H1 (cell line): Measurements from ENCODE around the gene CCNY. TPM values are rescaled to one million over a fixed set of nuclear protein-coding genes. Genes with fewer than 3 reads are reported as not detected.

Experiments used
- CTCF ChIA-PET: fragments of 300-600 bp; sonication (Branson Sonifier 250); formaldehyde crosslinking; loops from one replicate; lab custom pipeline; 2021; ENCODE audit not compliant: partially characterized antibody; lab: Charles Lee
- POLR2A ChIA-PET: fragments of 300-600 bp; sonication (Branson Sonifier 250); formaldehyde crosslinking; loops from one replicate; lab custom pipeline; 2021; ENCODE audit warnings: inconsistent platforms; ENCODE audit not compliant: partially characterized antibody; lab: Charles Lee
- DNase-seq, 2 experiments: peaks; one replicate each; pipeline versions ENCODE4 v3.0.0 to v3.0.0-alpha.2; 2010 to 2022; ENCODE audit warnings: low spot score in 2 of 2, low read depth in 1 of 2, mixed read lengths in 1 of 2
- FAIRE-seq: peaks from 2 replicates; lab custom pipeline; 2011; peaks lifted over from hg19 to GRCh38; lab: Jason Lieb, UNC
- H2AFZ ChIP-seq: 2 replicates; pipeline ENCODE4 v1.8.1; 2012; ENCODE audit warnings: low read length, inconsistent platforms
- H2AK5ac ChIP-seq: 2 replicates; pipeline ENCODE4 v1.6.1; 2013; ENCODE audit warnings: low read depth, low read length
- H2BK120ac ChIP-seq: replicated peaks from 2 replicates; pipeline ENCODE3; 2013; ENCODE audit warnings: low read depth, low read length, inconsistent platforms
- H2BK12ac ChIP-seq: 2 replicates; pipeline ENCODE4 v1.6.1; 2013; ENCODE audit warnings: low read depth, low read length
- H2BK15ac ChIP-seq: 2 replicates; pipeline ENCODE4 v1.6.1; 2013; ENCODE audit warnings: low read length
- H2BK20ac ChIP-seq: 2 replicates; pipeline ENCODE4 v1.6.1; 2013; ENCODE audit warnings: low read length
- H2BK5ac ChIP-seq: 2 replicates; pipeline ENCODE4 v1.6.1; 2013; ENCODE audit warnings: low read depth, low read length
- H3K14ac ChIP-seq: 2 replicates; pipeline ENCODE4 v1.6.1; 2013; ENCODE audit warnings: inconsistent platforms; ENCODE audit not compliant: insufficient read length
- H3K18ac ChIP-seq: 2 replicates; pipeline ENCODE4 v1.6.1; 2013; ENCODE audit warnings: low read length; ENCODE audit errors: extremely low read depth
- H3K23ac ChIP-seq: 2 replicates; pipeline ENCODE4 v1.6.1; 2013; ENCODE audit warnings: inconsistent platforms; ENCODE audit not compliant: insufficient read length
- H3K23me2 ChIP-seq: 2 replicates; pipeline ENCODE4 v1.6.1; 2013; ENCODE audit warnings: low read depth, low read length
- H3K27ac ChIP-seq: 2 replicates; pipeline ENCODE4 v1.6.1; 2011; ENCODE audit warnings: low read depth, low read length, inconsistent platforms
- H3K27me3 ChIP-seq, 4 experiments: replicated peaks in 1 of 4; 1 replicate in 1 of 4; 2 replicates in 3 of 4; pipeline versions ENCODE4 v1.6.1 to v1.8.1; 2011 to 2013; ENCODE audit warnings: low read length in 3 of 4, mild to moderate bottlenecking in 3 of 4, inconsistent platforms in 2 of 4, mixed read lengths in 2 of 4, moderate library complexity in 1 of 4; ENCODE audit not compliant: control insufficient read depth in 3 of 4, insufficient read depth in 3 of 4; ENCODE audit errors: extremely low read depth in 1 of 4
- H3K36me3 ChIP-seq, 4 experiments: 2 replicates each; pipeline versions ENCODE4 v1.6.1 to v1.8.1; 2011 to 2013; ENCODE audit warnings: mild to moderate bottlenecking in 4 of 4, low read length in 3 of 4, moderate library complexity in 2 of 4, control low read depth in 1 of 4, inconsistent platforms in 1 of 4; ENCODE audit not compliant: insufficient read depth in 4 of 4, control insufficient read depth in 2 of 4
- H3K4ac ChIP-seq: replicated peaks from 2 replicates; pipeline ENCODE3; 2013; ENCODE audit warnings: low read length, low read depth, mixed read lengths, inconsistent platforms; ENCODE audit not compliant: insufficient read length
- H3K4me1 ChIP-seq, 4 experiments: replicated peaks in 1 of 4; 1 replicate in 1 of 4; 2 replicates in 3 of 4; pipeline versions ENCODE4 v1.6.1 to v1.8.1; 2011 to 2013; ENCODE audit warnings: low read length in 3 of 4, inconsistent platforms in 2 of 4, mixed read lengths in 1 of 4; ENCODE audit not compliant: insufficient read depth in 4 of 4, control insufficient read depth in 3 of 4
- H3K4me2 ChIP-seq, 2 experiments: 2 replicates each; pipeline versions ENCODE4 v1.6.1 to v1.8.1; 2011 to 2013; ENCODE audit warnings: low read depth in 2 of 2, low read length in 2 of 2, control low read depth in 1 of 2, inconsistent platforms in 1 of 2, mild to moderate bottlenecking in 1 of 2; ENCODE audit not compliant: insufficient read depth in 1 of 2
- H3K4me3 ChIP-seq, 4 experiments: fragments of 200-600, 300-600 bp in 1 of 4; sonication (generic), shearing (Covaris generic), sonication (Bioruptor Twin) in 1 of 4; 2 replicates each; pipeline versions ENCODE4 v1.5.1 to v1.8.1; 2011 to 2016; ENCODE audit warnings: low read length in 4 of 4, low read depth in 3 of 4, control low read depth in 2 of 4, inconsistent platforms in 2 of 4, mild to moderate bottlenecking in 2 of 4, mixed read lengths in 1 of 4, moderate library complexity in 1 of 4; ENCODE audit not compliant: insufficient read depth in 2 of 4; ENCODE audit errors: extremely low read depth in 1 of 4
- H3K56ac ChIP-seq: replicated peaks from 2 replicates; pipeline ENCODE3; 2013; ENCODE audit warnings: low read depth, mild to moderate bottlenecking, mixed read lengths, low read length, inconsistent platforms; ENCODE audit not compliant: insufficient read length
- H3K79me1 ChIP-seq: 2 replicates; pipeline ENCODE4 v1.6.1; 2013; ENCODE audit warnings: low read depth, low read length, control low read depth
- H3K79me2 ChIP-seq, 2 experiments: 2 replicates each; pipeline versions ENCODE4 v1.6.1 to v1.8.1; 2012 to 2013; ENCODE audit warnings: low read length in 2 of 2, mild to moderate bottlenecking in 2 of 2, inconsistent platforms in 1 of 2; ENCODE audit not compliant: insufficient read depth in 2 of 2, control insufficient read depth in 1 of 2
- H3K9ac ChIP-seq, 4 experiments: replicated peaks in 1 of 4; 1 replicate in 1 of 4; 2 replicates in 3 of 4; pipeline versions ENCODE4 v1.6.1 to v1.8.1; 2011 to 2013; ENCODE audit warnings: low read depth in 3 of 4, low read length in 3 of 4, control low read depth in 2 of 4, mild to moderate bottlenecking in 2 of 4, moderate library complexity in 2 of 4, inconsistent platforms in 1 of 4; ENCODE audit errors: extremely low read depth in 1 of 4
- H3K9me3 ChIP-seq, 2 experiments: 2 replicates each; pipeline versions ENCODE4 v1.6.1 to v1.8.1; 2012 to 2013; ENCODE audit warnings: mild to moderate bottlenecking in 2 of 2, moderate library complexity in 2 of 2, control low read depth in 1 of 2, inconsistent platforms in 1 of 2, low read depth in 1 of 2, low read length in 1 of 2, mixed read lengths in 1 of 2; ENCODE audit not compliant: insufficient read depth in 2 of 2
- H4K20me1 ChIP-seq, 2 experiments: replicated peaks in 1 of 2; 2 replicates each; pipeline versions ENCODE3 to v1.8.1; 2011 to 2013; ENCODE audit warnings: inconsistent platforms in 2 of 2, low read length in 2 of 2, mild to moderate bottlenecking in 1 of 2; ENCODE audit not compliant: insufficient read depth in 2 of 2, control insufficient read depth in 1 of 2
- H4K5ac ChIP-seq: 2 replicates; pipeline ENCODE4 v1.6.1; 2013; ENCODE audit warnings: low read length, low read depth, mixed read lengths, inconsistent platforms; ENCODE audit not compliant: insufficient read length
- H4K8ac ChIP-seq: 2 replicates; pipeline ENCODE4 v1.8.0; 2013; ENCODE audit warnings: mild to moderate bottlenecking, moderate library complexity, low read length, inconsistent platforms; ENCODE audit not compliant: insufficient read depth; ENCODE audit errors: extremely low read depth
- H4K91ac ChIP-seq: replicated peaks from 2 replicates; pipeline ENCODE3; 2013; ENCODE audit warnings: low read length, mixed read lengths, inconsistent platforms; ENCODE audit not compliant: insufficient read length
- BACH1 ChIP-seq: IDR thresholded peaks from 2 replicates; pipeline ENCODE4 v1.6.1; 2012; ENCODE audit warnings: low read length, improper control_type of control experiment
- CBX8 ChIP-seq: fragments of 300-800, 300-1000 bp; sonication (generic); IDR thresholded peaks from 2 replicates; pipeline ENCODE4 v1.7.1; 2016; ENCODE audit warnings: low read depth, low read length, borderline replicate concordance
- CHD1 ChIP-seq: IDR thresholded peaks from 2 replicates; pipeline ENCODE4 v1.6.1; 2012; ENCODE audit warnings: low read depth, low read length, improper control_type of control experiment
- EZH2 ChIP-seq: fragments of 200-600 bp; sonication (generic); IDR thresholded peaks from 2 replicates; pipeline ENCODE4 v1.7.1; 2012; ENCODE audit warnings: low read depth, mild to moderate bottlenecking, moderate library complexity, low read length, inconsistent platforms; ENCODE audit not compliant: severe bottlenecking
- HDAC2 ChIP-seq, 2 experiments: fragments of 300-600 bp in 1 of 2; sonication (generic) in 1 of 2; IDR thresholded peaks; 2 replicates each; pipeline ENCODE4 v1.6.1; 2011 to 2012; ENCODE audit warnings: low read depth in 2 of 2, low read length in 2 of 2, mild to moderate bottlenecking in 2 of 2, moderate library complexity in 2 of 2, borderline replicate concordance in 1 of 2, inconsistent platforms in 1 of 2
- POLR2AphosphoS5 ChIP-seq: IDR thresholded peaks from 2 replicates; pipeline ENCODE4 v1.6.1; 2011; ENCODE audit warnings: low read depth, low read length
- RAD21 ChIP-seq, 2 experiments: IDR thresholded peaks in 1 of 2; conservative IDR thresholded peaks in 1 of 2; 2 replicates each; pipeline ENCODE4 v1.6.1; 2011; ENCODE audit warnings: low read depth in 2 of 2, low read length in 2 of 2, improper control_type of control experiment in 1 of 2, inconsistent platforms in 1 of 2, mild to moderate bottlenecking in 1 of 2, moderate library complexity in 1 of 2
- RXRA ChIP-seq: IDR thresholded peaks from 2 replicates; pipeline ENCODE4 v1.6.1; 2011; ENCODE audit warnings: low read depth, mild to moderate bottlenecking, low read length, moderate library complexity; ENCODE audit not compliant: insufficient read depth
- SIX5 ChIP-seq: IDR thresholded peaks from 2 replicates; pipeline ENCODE4 v1.6.1; 2011; ENCODE audit warnings: mild to moderate bottlenecking, low read depth, low read length
- YY1 ChIP-seq: IDR thresholded peaks from 2 replicates; pipeline ENCODE4 v1.6.1; 2011; ENCODE audit warnings: low read depth, mild to moderate bottlenecking, low read length
- WGBS, 2 experiments: shearing (Covaris generic) in 1 of 2; methylation state at CpG; one replicate each; pipeline versions ENCODE4 v1.1.6 to v1.1.7; 2013 to 2015; ENCODE audit warnings: low lambda C conversion rate in 2 of 2, mixed read lengths in 2 of 2, inconsistent platforms in 1 of 2, low coverage in 1 of 2, missing lambda C conversion rate in 1 of 2; ENCODE audit not compliant: insufficient replicate concordance in 2 of 2, insufficient coverage in 1 of 2, insufficient read length in 1 of 2; ENCODE audit errors: extremely low coverage in 1 of 2, missing lambda C conversion rate in 1 of 2; 5-methylcytosine and 5-hydroxymethylcytosine counted together
- polyA plus RNA-seq, 7 experiments: library from polyadenylated mRNA; depleted of rRNA in 3 of 7; stranded (reverse) in 5 of 7; unstranded in 2 of 7; fragments of >200 nt in 5 of 7; fragments of 200-250 nt in 2 of 7; gene quantifications; 1 replicate in 5 of 7; 2 replicates in 1 of 7; 4 replicates in 1 of 7; pipeline versions ENCODE4 v1.2.1 to v1.2.3, GENCODE V29; 2011 to 2013; ENCODE audit warnings: missing spikeins in 2 of 7, mixed read lengths in 2 of 7
- total RNA-seq: library from RNA; stranded (reverse); fragmentation: NEBNext Ultra II Directional; extraction: Animal tissue kit (Norgen Biotek cat#: 25700); gene quantifications from 2 replicates; pipeline ENCODE4 v1.2.1, GENCODE V29; 2021
- TF ChIP-seq, protein P1 (sequence below), 3 experiments: IDR thresholded peaks; 1 replicate in 2 of 3; 2 replicates in 1 of 3; pipeline versions ENCODE4 v1.5.1 to v1.6.1; 2011; ENCODE audit warnings: low read length in 3 of 3, mild to moderate bottlenecking in 3 of 3, inconsistent platforms in 2 of 3, low read depth in 1 of 3, moderate library complexity in 1 of 3; ENCODE audit not compliant: insufficient read depth in 1 of 3; ENCODE audit errors: control extremely low read depth in 1 of 3

CCNY gene
- total and polyA plus RNA-seq, 2 of the 8 experiments (the other 6 are each of a cell fraction or from before 2014, with no cell fraction given) = 25.3 to 68.2 TPM

DNA sequence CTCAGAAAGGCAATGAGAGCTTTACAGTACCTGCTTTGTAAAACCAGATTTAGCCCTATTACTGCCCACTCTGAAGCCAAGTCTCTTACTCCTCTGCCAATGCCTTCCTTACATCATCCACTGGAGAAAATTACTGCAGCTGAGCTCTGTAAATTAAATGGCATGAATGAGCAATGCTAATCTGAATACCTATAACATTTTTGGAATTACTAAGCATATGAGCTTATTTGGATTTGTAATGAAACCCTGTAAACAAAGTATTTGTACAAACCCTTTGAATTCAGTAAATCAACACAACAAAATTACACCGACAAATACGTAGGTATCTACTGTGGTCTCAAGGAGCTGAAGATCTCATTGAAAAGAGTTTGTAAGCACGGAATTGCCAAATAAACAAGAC is 12.1 kb upstream of the CCNY start:
- Histone ChIP-seq H2BK5ac (no peak overlapping the region), H3K18ac (no peak overlapping the region), H2BK15ac (no peak overlapping the region), H3K9me3 (no peaks in the 10 kb centered on the region; a peak in 1 of 4 replicates), H4K8ac (no peak overlapping the region), H3K23ac (no peak overlapping the region), H3K79me1 (no peaks in the 10 kb centered on the region), H3K4me1 (no peaks in the 10 kb centered on the region; a peak in 1 of 7 replicates), H3K14ac (no peak overlapping the region), H3K36me3 (no peaks in the 10 kb centered on the region), H3K27ac (no peak overlapping the region), H3K27me3 (no peaks in the 10 kb centered on the region), H2AK5ac (no peak overlapping the region), H2BK12ac (no peak overlapping the region; the same call in 1 of the 2 replicates), H4K20me1 (no peaks in the 10 kb centered on the region), H3K4me3 (no peak overlapping the region), H4K91ac (no peak overlapping the region), H3K4me2 (no peak overlapping the region), H3K4ac (no peak overlapping the region), H3K79me2 (no peaks in the 10 kb centered on the region; a peak in 1 of 4 replicates), H4K5ac (no peak overlapping the region), H3K56ac (no peak overlapping the region), H2BK120ac (no peak overlapping the region), H3K23me2 (no peaks in the 10 kb centered on the region), H3K9ac (no peak overlapping the region), H2BK20ac (no peak overlapping the region), H2AFZ (no peak overlapping the region)
- DNase-seq = no peak
- POLR2A ChIA-PET = interaction anchor here (0.6 to 1.1 kb wide), 2 partner anchors 9 to 239 kb away, joined by 3 to 4 read pairs; no protein-coding TSS in a partner anchor
- CTCF ChIA-PET = interaction anchor here (0.6 to 1.4 kb wide), 5 partner anchors 9 to 668 kb away, joined by 3 to 4 read pairs (median 3); no protein-coding TSS in a partner anchor
- no peak for FAIRE-seq
- WGBS, 2 experiments = 85% methylated on average over 3 of the region's 3 CpGs; no CpG with 5 or more reads in 1 of the 2 experiments
- TF ChIP-seq, protein P1, sequence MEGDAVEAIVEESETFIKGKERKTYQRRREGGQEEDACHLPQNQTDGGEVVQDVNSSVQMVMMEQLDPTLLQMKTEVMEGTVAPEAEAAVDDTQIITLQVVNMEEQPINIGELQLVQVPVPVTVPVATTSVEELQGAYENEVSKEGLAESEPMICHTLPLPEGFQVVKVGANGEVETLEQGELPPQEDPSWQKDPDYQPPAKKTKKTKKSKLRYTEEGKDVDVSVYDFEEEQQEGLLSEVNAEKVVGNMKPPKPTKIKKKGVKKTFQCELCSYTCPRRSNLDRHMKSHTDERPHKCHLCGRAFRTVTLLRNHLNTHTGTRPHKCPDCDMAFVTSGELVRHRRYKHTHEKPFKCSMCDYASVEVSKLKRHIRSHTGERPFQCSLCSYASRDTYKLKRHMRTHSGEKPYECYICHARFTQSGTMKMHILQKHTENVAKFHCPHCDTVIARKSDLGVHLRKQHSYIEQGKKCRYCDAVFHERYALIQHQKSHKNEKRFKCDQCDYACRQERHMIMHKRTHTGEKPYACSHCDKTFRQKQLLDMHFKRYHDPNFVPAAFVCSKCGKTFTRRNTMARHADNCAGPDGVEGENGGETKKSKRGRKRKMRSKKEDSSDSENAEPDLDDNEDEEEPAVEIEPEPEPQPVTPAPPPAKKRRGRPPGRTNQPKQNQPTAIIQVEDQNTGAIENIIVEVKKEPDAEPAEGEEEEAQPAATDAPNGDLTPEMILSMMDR (IDR thresholded peaks at IDR 0.05; ENCODE audit: control extremely low read depth in 1 of 3, insufficient read depth in 1 of 3, low read depth in 1 of 3, low read length in 3 of 3) = no peak
- no peak for TF ChIP-seq YY1
- TF ChIP-seq BACH1 = no peak
- no peak for TF ChIP-seq EZH2
- TF ChIP-seq SIX5 = no peak
- no peak for TF ChIP-seq CBX8
- no peak for TF ChIP-seq CHD1
- TF ChIP-seq RXRA = no peak
- no peak for TF ChIP-seq RAD21 (IDR thresholded peaks at IDR 0.05 in 1 of 2, conservative IDR thresholded peaks at IDR 0.05 in 1 of 2; ENCODE audit: low read depth in 2 of 2, low read length in 2 of 2)
- TF ChIP-seq HDAC2 (IDR thresholded peaks at IDR 0.05; ENCODE audit: borderline replicate concordance in 1 of 2, low read depth in 2 of 2, low read length in 2 of 2) = no peak
- TF ChIP-seq POLR2AphosphoS5 = no peak
